ENCODE data around the gene CORO6. TPM values are rescaled to one million over a fixed set of nuclear protein-coding genes. Genes with fewer than 3 reads are reported as not detected.

The CORO6 gene
- total and polyA plus RNA-seq, 2 donors from 2014 or later = 2.1 to 5.9 TPM

DNA sequence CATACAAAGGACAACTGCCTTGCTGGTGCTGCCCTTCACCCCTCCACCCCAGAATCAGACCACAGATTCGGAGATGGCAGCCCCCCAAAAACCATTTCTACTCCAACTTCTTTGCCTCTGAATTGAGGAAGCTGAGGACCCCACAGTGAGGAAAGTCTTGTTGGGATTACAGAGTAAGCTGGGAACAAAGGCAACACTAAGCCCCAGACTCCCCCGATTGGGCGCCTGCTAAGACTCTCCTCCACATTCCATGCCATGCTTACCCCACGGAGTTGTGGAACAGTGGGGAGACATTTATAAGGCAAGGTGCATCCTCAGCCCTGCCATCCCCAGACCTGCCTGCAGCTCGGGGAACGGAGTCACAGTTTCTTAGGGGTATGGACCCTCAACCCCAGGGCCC, 35.1 kb downstream of the CORO6 start:
- H3K4me3 ChIP-seq (ENCODE audit: low read length in 3 of 3) = peak overlapping the region in 1 of 3 donors; percentile 79
- H3K9ac ChIP-seq (ENCODE audit: low read length in 3 of 3) = peak overlapping the region in 1 of 3 donors; percentile 69
- no peaks in the 10 kb centered on the region for H3K27me3 ChIP-seq (ENCODE audit: control insufficient read depth, insufficient read depth, low read length)
- no peak overlapping the region for H3K27ac ChIP-seq (ENCODE audit: low read depth in 2 of 2, low read length in 2 of 2)
- FAIRE-seq = no peak
- TF ChIP-seq, protein P1, sequence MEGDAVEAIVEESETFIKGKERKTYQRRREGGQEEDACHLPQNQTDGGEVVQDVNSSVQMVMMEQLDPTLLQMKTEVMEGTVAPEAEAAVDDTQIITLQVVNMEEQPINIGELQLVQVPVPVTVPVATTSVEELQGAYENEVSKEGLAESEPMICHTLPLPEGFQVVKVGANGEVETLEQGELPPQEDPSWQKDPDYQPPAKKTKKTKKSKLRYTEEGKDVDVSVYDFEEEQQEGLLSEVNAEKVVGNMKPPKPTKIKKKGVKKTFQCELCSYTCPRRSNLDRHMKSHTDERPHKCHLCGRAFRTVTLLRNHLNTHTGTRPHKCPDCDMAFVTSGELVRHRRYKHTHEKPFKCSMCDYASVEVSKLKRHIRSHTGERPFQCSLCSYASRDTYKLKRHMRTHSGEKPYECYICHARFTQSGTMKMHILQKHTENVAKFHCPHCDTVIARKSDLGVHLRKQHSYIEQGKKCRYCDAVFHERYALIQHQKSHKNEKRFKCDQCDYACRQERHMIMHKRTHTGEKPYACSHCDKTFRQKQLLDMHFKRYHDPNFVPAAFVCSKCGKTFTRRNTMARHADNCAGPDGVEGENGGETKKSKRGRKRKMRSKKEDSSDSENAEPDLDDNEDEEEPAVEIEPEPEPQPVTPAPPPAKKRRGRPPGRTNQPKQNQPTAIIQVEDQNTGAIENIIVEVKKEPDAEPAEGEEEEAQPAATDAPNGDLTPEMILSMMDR (IDR thresholded peaks at IDR 0.05; ENCODE audit: borderline replicate concordance, extremely low read depth, insufficient read depth) = no peak
- intact Hi-C loops (cut with DNase I) = no loop called here
- no peaks in the 10 kb centered on the region for H3K9me3 ChIP-seq (ENCODE audit: control insufficient read depth in 2 of 3, insufficient read depth in 1 of 3, low read length in 3 of 3)
- peaks cover 0 to 55% (median 31%) of the 10 kb centered on the region in 3 donors for H3K4me1 ChIP-seq (ENCODE audit: control insufficient read depth in 2 of 3, insufficient read depth in 2 of 3, low read depth in 1 of 3, low read length in 3 of 3)
- no peaks in the 10 kb centered on the region for H3K36me3 ChIP-seq (ENCODE audit: control insufficient read depth in 2 of 3, insufficient read depth in 3 of 3, low read length in 3 of 3)
- DNase-seq = peak in 1 of 5 donors; percentile 35

DNA sequence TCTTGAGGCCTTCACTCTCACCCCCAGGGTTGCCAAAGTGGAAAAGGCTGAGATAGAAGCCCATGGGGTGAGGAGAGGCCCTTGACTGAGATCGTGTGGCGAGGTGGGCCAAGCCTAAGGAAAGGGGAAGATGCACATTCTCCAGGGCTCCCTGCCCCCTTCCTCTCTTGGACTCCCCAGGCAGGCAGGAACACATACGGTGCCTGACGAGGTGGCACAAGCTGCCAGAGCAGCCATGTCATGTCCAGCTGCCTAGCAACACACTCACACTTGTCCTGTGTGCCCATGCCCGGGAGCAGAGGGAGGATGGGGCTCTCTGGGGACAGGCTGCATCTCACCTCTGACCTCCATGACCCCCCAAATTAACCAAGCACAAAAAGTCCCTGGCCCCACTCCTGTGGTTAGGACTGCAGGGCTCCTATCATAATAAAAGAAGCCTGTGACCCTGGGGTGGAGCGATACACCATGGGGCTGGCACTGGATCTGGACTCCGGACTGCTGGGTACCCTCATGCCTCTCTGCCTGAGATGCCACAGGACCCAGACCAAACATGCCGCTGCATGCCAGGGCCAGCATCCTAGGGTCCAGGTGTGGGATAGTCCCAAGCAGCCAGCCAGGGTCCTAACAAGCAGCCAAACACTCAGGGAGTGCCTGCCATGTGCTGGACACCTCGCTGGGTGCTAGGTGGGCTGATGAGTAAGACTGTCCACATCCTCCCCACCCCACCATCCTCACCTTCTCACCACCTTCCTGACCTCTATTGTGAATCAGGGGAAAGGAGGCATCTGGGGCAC, 35.8 kb downstream of the CORO6 start:
- FAIRE-seq = no peak
- intact Hi-C loops (cut with DNase I) = no loop called here
- Histone ChIP-seq H3K9me3 (ENCODE audit: control insufficient read depth in 2 of 3, insufficient read depth in 1 of 3, low read length in 3 of 3) (no peaks in the 10 kb centered on the region), H3K9ac (ENCODE audit: low read length in 3 of 3) (no peak overlapping the region), H3K27me3 (ENCODE audit: control insufficient read depth, insufficient read depth, low read length) (no peaks in the 10 kb centered on the region), H3K27ac (ENCODE audit: low read depth in 2 of 2, low read length in 2 of 2) (no peak overlapping the region), H3K4me3 (ENCODE audit: low read length in 3 of 3) (no peak overlapping the region), H3K36me3 (ENCODE audit: control insufficient read depth in 2 of 3, insufficient read depth in 3 of 3, low read length in 3 of 3) (peaks cover 0 to 6% (median 0%) of the 10 kb centered on the region in 3 donors), H3K4me1 (ENCODE audit: control insufficient read depth in 2 of 3, insufficient read depth in 2 of 3, low read depth in 1 of 3, low read length in 3 of 3) (peaks cover 0 to 48% (median 26%) of the 10 kb centered on the region in 3 donors)
- peak in 1 of 5 donors; percentile 41 for DNase-seq
- TF ChIP-seq, protein P1 (IDR thresholded peaks at IDR 0.05; ENCODE audit: borderline replicate concordance, extremely low read depth, insufficient read depth) = no peak

DNA sequence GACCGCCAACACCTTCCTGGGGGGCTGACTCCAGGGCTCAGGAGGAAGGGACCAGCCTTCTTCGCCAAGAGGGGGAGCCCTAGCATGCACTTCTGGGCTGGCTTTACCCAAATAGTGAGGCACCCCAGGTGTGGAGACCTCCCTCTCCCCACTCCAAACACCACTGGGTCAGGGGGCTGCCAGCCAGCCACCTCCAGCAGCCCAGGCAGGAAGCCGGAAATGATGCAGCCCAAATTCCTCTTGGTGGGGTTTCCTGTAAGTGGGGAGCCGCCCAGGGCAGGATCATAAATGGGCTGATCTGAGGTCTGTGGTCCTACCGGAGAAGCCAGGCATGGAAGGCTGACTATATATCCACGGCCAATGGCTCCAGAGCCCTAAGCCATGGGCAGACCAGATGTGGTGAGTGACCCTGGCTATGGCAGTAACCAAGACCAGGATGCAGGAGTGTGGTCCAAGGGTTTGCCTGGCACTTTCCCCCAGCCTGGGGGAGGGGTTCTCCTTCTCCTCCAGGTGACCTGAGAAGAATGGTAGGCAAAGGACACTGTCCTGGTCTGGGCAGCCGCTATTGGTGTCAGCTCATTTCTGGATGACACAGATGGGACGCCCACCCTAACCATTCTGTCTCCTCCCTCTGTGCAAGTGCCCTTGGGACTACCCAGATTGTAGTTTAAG, 37.5 kb downstream of the CORO6 start:
- Histone ChIP-seq H3K4me3 (ENCODE audit: low read length in 3 of 3) (peak overlapping the region in 2 of 3 donors; percentile 47 to 60), H3K4me1 (ENCODE audit: control insufficient read depth in 2 of 3, insufficient read depth in 2 of 3, low read depth in 1 of 3, low read length in 3 of 3) (peaks cover 0 to 38% (median 20%) of the 10 kb centered on the region in 3 donors), H3K27ac (ENCODE audit: low read depth in 2 of 2, low read length in 2 of 2) (peak overlapping the region; percentile 74 to 81), H3K36me3 (ENCODE audit: control insufficient read depth in 2 of 3, insufficient read depth in 3 of 3, low read length in 3 of 3) (peaks cover 0 to 6% (median 0%) of the 10 kb centered on the region in 3 donors), H3K9me3 (ENCODE audit: control insufficient read depth in 2 of 3, insufficient read depth in 1 of 3, low read length in 3 of 3) (no peaks in the 10 kb centered on the region), H3K9ac (ENCODE audit: low read length in 3 of 3) (peak overlapping the region in 1 of 3 donors; percentile 51), H3K27me3 (ENCODE audit: control insufficient read depth, insufficient read depth, low read length) (no peaks in the 10 kb centered on the region)
- intact Hi-C loops (cut with DNase I) = no loop called here
- FAIRE-seq = no peak
- TF ChIP-seq, protein P1 (IDR thresholded peaks at IDR 0.05; ENCODE audit: borderline replicate concordance, extremely low read depth, insufficient read depth) = no peak
- peak in 1 of 5 donors; percentile 42 for DNase-seq

All from kidney (tissue), 14 donors.